GM18868 (cell line): Measurements from ENCODE around the gene SLC15A1.
"Not testable (repeated sequence)": the region's sequence is repeated elsewhere in the genome, so short reads cannot be mapped to it uniquely, and the experiment has no call there.

Experiments
- ATAC-seq: cut with Tn5 transposase; IDR thresholded peaks from one replicate; pipeline ENCODE4 v1.9.1; 2021; ENCODE audit warnings: mild to moderate bottlenecking, moderate library complexity; ENCODE audit not compliant: unreplicated experiment

SLC15A1 gene

GRCh38 chr13:98754468-98754867 lies 2.0 kb upstream of the SLC15A1 start:
- not testable (repeated sequence) for ATAC-seq

GRCh38 chr13:98751861-98752466 lies 508 bp downstream of the SLC15A1 start:
- no peak for ATAC-seq

GRCh38 chr13:98751367-98751782 lies 1.1 kb downstream of the SLC15A1 start:
- ATAC-seq = no peak

- ATAC-seq = no peak
These were observed 3.0 kb downstream of the SLC15A1 start for GRCh38 chr13:98749501-98749900.

- ATAC-seq = no peak
These were observed 5.5 kb downstream of the SLC15A1 start for GRCh38 chr13:98746968-98747367.

- ATAC-seq = no peak
These were observed 9.1 kb downstream of the SLC15A1 start for GRCh38 chr13:98743377-98743776.

- no peak for ATAC-seq
These were observed 9.5 kb downstream of the SLC15A1 start for GRCh38 chr13:98742961-98743360.

- ATAC-seq = no peak
These were observed 10.6 kb downstream of the SLC15A1 start for GRCh38 chr13:98741741-98742435.

- no peak for ATAC-seq
These were observed 12.3 kb downstream of the SLC15A1 start for GRCh38 chr13:98740131-98740530.

GRCh38 chr13:98738993-98739392 lies 13.5 kb downstream of the SLC15A1 start:
- ATAC-seq = no peak

GRCh38 chr13:98738213-98738612 lies 14.3 kb downstream of the SLC15A1 start:
- no peak for ATAC-seq

- ATAC-seq = no peak
These were observed 20.5 kb downstream of the SLC15A1 start for GRCh38 chr13:98731925-98732324.

GRCh38 chr13:98731038-98731437 lies 21.4 kb downstream of the SLC15A1 start:
- no peak for ATAC-seq

- ATAC-seq = no peak
These were observed 22.0 kb downstream of the SLC15A1 start for GRCh38 chr13:98730441-98730840.

GRCh38 chr13:98729658-98730057 lies 22.8 kb downstream of the SLC15A1 start:
- no peak for ATAC-seq

- no peak for ATAC-seq
These were observed 29.5 kb downstream of the SLC15A1 start for GRCh38 chr13:98722958-98723357.

GRCh38 chr13:98721825-98722510 lies 30.5 kb downstream of the SLC15A1 start:
- no peak for ATAC-seq

- no peak for ATAC-seq
These were observed 32.8 kb downstream of the SLC15A1 start for GRCh38 chr13:98719527-98720250.

GRCh38 chr13:98717891-98718290 lies 34.6 kb downstream of the SLC15A1 start:
- ATAC-seq = no peak

- ATAC-seq = no peak
These were observed 35.2 kb downstream of the SLC15A1 start for GRCh38 chr13:98717256-98717655.

GRCh38 chr13:98710521-98710920 lies 42.0 kb downstream of the SLC15A1 start:
- no peak for ATAC-seq
